NT2/D1 (cell line): ENCODE data around the gene STXBP6.

Source experiments
- DNase-seq: peaks from one replicate; pipeline ENCODE4 v3.0.0-alpha.2; 2011; ENCODE audit warnings: low read depth, low spot score
- H3K27me3 ChIP-seq: 2 replicates; pipeline ENCODE4 v1.6.0; 2011; ENCODE audit warnings: mild to moderate bottlenecking; ENCODE audit not compliant: insufficient read length, insufficient read depth
- H3K36me3 ChIP-seq: 2 replicates; pipeline ENCODE4 v1.6.1; 2011; ENCODE audit warnings: mild to moderate bottlenecking, low read length, mixed read lengths; ENCODE audit not compliant: insufficient read depth, insufficient read length
- H3K4me1 ChIP-seq: 2 replicates; pipeline ENCODE4 v1.5.1; 2011; ENCODE audit not compliant: insufficient read depth, insufficient read length
- H3K4me3 ChIP-seq: 2 replicates; pipeline ENCODE4 v1.5.1; 2011; ENCODE audit warnings: low read depth; ENCODE audit not compliant: insufficient read length
- H3K9ac ChIP-seq: 2 replicates; pipeline ENCODE4 v1.6.0; 2011; ENCODE audit warnings: low read depth; ENCODE audit not compliant: insufficient read length
- H3K9me3 ChIP-seq: 2 replicates; pipeline ENCODE4 v1.5.1; 2011; ENCODE audit warnings: mild to moderate bottlenecking, low read length; ENCODE audit not compliant: insufficient read depth
- SUZ12 ChIP-seq: IDR thresholded peaks from 2 replicates; pipeline ENCODE4 v1.6.1; 2011; ENCODE audit not compliant: insufficient read length, insufficient read depth; ENCODE audit errors: extremely low read depth
- YY1 ChIP-seq: IDR thresholded peaks from 2 replicates; pipeline ENCODE4 v1.6.1; 2011; ENCODE audit not compliant: insufficient read length, insufficient read depth
- ZNF274 ChIP-seq: IDR thresholded peaks from 2 replicates; pipeline ENCODE4 v1.6.1; 2011; ENCODE audit warnings: mild to moderate bottlenecking, low read depth, low read length

STXBP6 gene

GRCh38 chr14:24897793-24898192, 152.2 kb downstream of the STXBP6 start:
- no peak for TF ChIP-seq ZNF274
- TF ChIP-seq SUZ12 = no peak
- no peak for TF ChIP-seq YY1
- H3K27me3 ChIP-seq = no peaks in the 10 kb centered on the region
- no peak overlapping the region for H3K9ac ChIP-seq
- H3K4me3 ChIP-seq = no peak overlapping the region
- no peaks in the 10 kb centered on the region for H3K36me3 ChIP-seq
- no peak for DNase-seq
- no peaks in the 10 kb centered on the region for H3K4me1 ChIP-seq
- H3K9me3 ChIP-seq = no peaks in the 10 kb centered on the region

DNA sequence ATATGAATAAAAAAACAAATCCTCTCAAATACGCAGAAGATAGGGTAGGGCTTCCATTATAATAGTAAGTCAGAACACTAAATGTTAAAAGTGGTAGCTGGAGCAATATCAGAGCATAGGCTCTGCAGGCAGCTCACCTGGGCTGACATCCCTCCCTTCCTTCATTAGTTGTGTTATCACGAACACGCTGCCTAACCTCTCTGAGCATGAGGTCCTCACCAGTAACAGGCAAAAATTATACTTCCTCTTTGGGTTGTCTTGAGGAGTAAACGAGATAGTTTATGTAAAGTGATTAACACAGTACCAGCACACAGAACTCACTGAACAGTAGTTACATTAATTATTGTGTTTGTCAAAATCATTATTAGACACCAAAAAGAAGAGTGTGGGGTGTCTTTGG, 154.3 kb downstream of the STXBP6 start:
- no peaks in the 10 kb centered on the region for H3K36me3 ChIP-seq
- H3K27me3 ChIP-seq = no peaks in the 10 kb centered on the region
- no peaks in the 10 kb centered on the region for H3K4me1 ChIP-seq
- no peak overlapping the region for H3K4me3 ChIP-seq
- peaks cover 5% of the 10 kb centered on the region; the same call in 1 of the 2 replicates for H3K9me3 ChIP-seq
- no peak for TF ChIP-seq ZNF274
- no peak for TF ChIP-seq YY1
- TF ChIP-seq SUZ12 = no peak
- no peak for DNase-seq
- no peak overlapping the region for H3K9ac ChIP-seq

DNA sequence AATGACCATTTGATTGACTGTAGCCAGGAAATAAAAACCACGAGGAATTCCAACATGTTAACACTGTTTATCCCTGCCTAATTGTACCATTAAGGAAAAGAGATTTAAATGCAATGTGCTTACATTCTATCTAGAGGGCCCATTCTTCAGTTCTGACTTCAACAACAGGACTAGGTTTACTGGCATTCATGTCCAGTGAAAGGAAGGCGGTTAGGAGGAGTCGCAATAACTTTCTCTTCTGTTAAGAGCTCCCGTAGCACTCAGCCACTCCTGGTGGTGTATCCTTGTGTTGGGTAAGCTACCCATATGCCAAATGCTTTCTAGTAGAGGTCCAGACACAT, 154.7 kb downstream of the STXBP6 start:
- H3K9me3 ChIP-seq = peaks cover 10% of the 10 kb centered on the region; the same call in 1 of the 2 replicates
- H3K4me3 ChIP-seq = no peak overlapping the region
- H3K36me3 ChIP-seq = no peaks in the 10 kb centered on the region
- no peaks in the 10 kb centered on the region for H3K4me1 ChIP-seq
- no peak overlapping the region for H3K9ac ChIP-seq
- no peaks in the 10 kb centered on the region for H3K27me3 ChIP-seq
- no peak for DNase-seq
- TF ChIP-seq SUZ12 = no peak
- no peak for TF ChIP-seq ZNF274
- no peak for TF ChIP-seq YY1

DNA sequence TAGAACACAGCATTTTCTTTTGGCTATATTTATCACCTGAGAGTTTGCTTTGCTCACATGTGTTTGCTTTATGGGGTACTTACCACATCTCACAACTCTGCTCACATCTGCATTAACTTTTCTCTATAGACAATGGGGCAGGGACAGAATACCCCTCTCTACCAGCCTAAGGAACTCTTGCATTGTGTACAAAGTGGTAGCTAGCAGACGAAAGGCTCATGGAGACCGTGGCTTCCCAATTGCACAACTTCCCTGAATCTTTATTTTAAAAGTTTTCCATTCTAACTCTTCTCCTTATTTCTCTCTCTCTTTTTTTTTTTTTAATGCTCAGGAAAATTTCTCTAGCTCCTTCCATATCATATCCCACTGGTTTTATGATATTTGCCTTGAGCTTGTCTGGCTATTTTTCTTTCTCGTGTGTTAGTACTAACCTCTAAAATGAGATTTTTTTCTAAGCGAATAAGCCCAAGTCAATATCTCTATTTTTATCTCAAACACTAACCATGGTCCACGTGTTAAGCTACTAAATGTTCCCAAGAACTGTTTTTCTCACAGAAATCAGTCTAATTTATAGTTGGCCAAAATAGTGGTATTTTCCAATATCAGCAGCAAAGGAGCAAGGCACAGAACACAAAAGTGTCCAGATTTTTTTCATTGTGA, 155.2 kb downstream of the STXBP6 start:
- Histone ChIP-seq H3K36me3 (no peaks in the 10 kb centered on the region), H3K9me3 (peaks cover 15% of the 10 kb centered on the region; the same call in 1 of the 2 replicates), H3K27me3 (no peaks in the 10 kb centered on the region), H3K4me3 (no peak overlapping the region), H3K4me1 (no peaks in the 10 kb centered on the region), H3K9ac (no peak overlapping the region)
- DNase-seq = no peak
- TF ChIP-seq ZNF274 (no peak), YY1 (no peak), SUZ12 (no peak)

DNA sequence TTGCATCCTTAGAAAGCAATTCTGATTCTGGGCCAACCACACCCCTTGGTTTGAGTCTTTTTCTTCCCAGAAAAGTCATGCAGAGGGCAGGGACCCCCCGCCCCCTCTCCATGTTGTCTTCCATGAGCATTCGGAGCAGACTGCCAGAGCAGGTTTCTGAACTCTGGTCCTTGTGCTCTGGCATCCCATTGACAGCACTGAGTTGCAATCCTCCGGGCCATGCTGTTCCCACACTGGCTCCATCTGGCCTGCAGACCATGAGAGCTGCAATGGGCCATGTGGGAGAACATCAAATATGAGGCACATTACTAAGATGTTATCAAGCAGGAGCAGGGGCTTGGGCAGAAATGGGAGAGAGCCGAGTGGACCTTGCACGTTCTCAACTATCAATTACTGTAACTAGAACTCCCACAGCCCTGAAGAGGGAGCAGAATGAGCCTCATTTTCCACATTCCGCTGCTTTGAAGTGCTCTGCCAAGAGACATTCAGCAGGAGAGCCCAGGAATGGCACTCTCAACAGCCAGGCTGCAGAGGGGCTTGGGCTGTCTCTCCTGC, 157.4 kb downstream of the STXBP6 start:
- TF ChIP-seq SUZ12 = no peak
- TF ChIP-seq ZNF274 = no peak
- TF ChIP-seq YY1 = no peak

DNA sequence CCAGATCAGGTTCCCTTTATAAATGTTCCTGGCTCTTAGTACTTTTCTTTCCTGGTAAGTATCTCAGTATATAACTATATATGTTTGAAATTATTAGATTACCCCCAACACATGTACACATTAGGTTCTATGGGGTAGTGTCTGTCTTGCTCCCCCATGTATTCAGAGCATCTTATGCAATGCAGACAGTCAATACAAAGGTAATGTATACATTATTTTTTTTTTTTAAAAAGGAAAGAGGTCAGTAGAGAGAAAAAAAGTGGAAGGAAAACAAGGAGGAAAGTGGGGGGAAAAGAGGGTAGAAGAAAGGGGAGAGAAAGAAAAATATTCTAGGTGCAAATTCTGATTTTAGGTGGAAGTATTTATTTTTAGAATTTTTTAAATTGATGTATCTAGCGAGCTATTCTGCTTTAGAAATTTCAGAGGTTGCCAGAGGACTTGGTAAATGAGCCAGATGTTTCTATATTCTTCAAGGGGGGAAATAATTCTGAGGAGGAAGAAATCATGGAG, 157.9 kb downstream of the STXBP6 start:
- no peak for TF ChIP-seq ZNF274
- TF ChIP-seq SUZ12 = no peak
- TF ChIP-seq YY1 = no peak
- Histone ChIP-seq H3K36me3 (no peaks in the 10 kb centered on the region), H3K9me3 (peaks cover 15% of the 10 kb centered on the region; the same call in 1 of the 2 replicates), H3K9ac (no peak overlapping the region), H3K4me3 (no peak overlapping the region), H3K4me1 (no peaks in the 10 kb centered on the region), H3K27me3 (no peaks in the 10 kb centered on the region)
- DNase-seq = no peak

More for the DNA sequence above, 157.4 kb downstream of the STXBP6 start:
- H3K4me1 ChIP-seq = no peaks in the 10 kb centered on the region
- no peak for DNase-seq
- H3K9me3 ChIP-seq = peaks cover 15% of the 10 kb centered on the region; the same call in 1 of the 2 replicates
- no peak overlapping the region for H3K4me3 ChIP-seq
- H3K27me3 ChIP-seq = no peaks in the 10 kb centered on the region
- H3K9ac ChIP-seq = no peak overlapping the region
- H3K36me3 ChIP-seq = no peaks in the 10 kb centered on the region

DNA sequence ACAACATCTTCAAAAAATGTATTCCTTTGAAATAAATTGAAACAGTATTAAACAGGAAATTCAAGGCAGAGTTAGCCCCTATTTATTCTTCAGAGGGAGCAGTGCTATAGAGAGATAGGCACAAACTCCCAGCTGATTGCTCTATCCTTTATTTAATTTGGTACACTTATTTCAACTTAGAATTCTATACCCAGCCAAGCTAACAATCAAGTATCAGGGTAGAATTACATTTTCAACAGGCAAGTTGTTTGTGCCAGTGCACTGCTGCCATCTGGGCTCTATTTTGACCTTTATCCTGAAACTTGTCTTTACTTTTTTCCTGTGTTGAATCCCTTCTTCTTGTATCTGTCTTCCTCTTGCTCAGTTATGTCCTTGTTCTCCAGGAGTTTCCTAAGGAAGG, 159.2 kb downstream of the STXBP6 start:
- H3K27me3 ChIP-seq = no peaks in the 10 kb centered on the region
- TF ChIP-seq YY1 = no peak
- no peak for TF ChIP-seq ZNF274
- TF ChIP-seq SUZ12 = no peak

More for the DNA sequence above, 159.2 kb downstream of the STXBP6 start:
- Histone ChIP-seq H3K9me3 (peaks cover 15% of the 10 kb centered on the region; the same call in 1 of the 2 replicates), H3K9ac (no peak overlapping the region), H3K4me3 (no peak overlapping the region), H3K4me1 (no peaks in the 10 kb centered on the region), H3K36me3 (no peaks in the 10 kb centered on the region)
- no peak for DNase-seq
